Measurements from ENCODE around the gene CXXC5. TPM values are rescaled to one million over a fixed set of nuclear protein-coding genes. Genes with fewer than 3 reads are reported as not detected.

Gene CXXC5
- total RNA-seq, 1 experiment from 2014 or later = 101 TPM

DNA sequence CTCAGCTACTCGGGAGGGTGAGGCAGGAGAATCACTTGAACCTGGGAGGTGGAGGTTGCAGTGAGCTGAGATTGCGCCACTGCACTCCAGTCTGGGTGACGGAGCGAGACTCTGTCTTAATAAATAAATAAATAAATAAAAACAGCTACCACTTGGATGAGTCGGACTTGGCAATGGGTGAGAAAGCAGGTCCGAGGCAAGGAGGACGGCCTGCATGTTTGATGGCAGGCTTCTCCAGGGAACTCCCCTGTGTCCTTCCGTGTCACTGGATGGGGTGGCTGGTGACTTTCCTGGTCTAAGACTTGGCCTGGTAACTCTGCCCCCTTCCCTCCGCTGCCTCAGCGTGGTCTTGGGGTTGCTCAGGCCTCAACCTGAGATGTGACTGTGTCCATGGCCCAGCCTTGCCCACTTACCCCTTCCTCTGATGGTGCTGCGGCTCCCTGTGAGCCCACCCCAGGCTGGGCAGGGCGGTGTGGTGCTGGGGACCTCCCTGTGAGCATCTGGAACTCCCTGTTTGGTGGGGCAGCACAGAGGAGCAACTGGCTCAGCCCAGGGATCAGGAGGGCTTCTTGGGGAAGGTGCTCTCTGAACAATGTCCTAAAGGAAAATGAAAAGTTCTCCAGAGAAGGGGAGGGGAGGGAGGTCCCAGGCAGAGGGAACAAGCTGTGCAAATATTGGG, 85.0 kb downstream of the CXXC5 start:
- Histone ChIP-seq H3K4me3 (no peak overlapping the region), H3K4me1 (replicated peaks) (peaks cover 15% of the 10 kb centered on the region), H3K36me3 (no peaks in the 10 kb centered on the region), H3K27ac (no peak overlapping the region), H3K27me3 (replicated peaks) (no peaks in the 10 kb centered on the region), H3K9me3 (replicated peaks) (no peaks in the 10 kb centered on the region)
- DNase-seq (ENCODE audit: low read depth in 1 of 2, low spot score in 2 of 2) = no peak

Other genes starting within 250 kb of the CXXC5 start
- 4.0 and 8.5 TPM in 2 replicates for gene SPATA24, start 244.3 kb upstream of the CXXC5 start, total RNA-seq (2014; rRNA removed; shearing (Covaris generic))
- 4.7 and 12.1 TPM in 2 replicates for gene DNAJC18, start 208.8 kb upstream of the CXXC5 start, total RNA-seq (2014; rRNA removed; shearing (Covaris generic))
- 0.53 and 1.2 TPM in 2 replicates for gene ECSCR, start 185.6 kb upstream of the CXXC5 start, total RNA-seq (2014; rRNA removed; shearing (Covaris generic))
- gene SMIM33, start 177.3 kb upstream of the CXXC5 start, total RNA-seq (2014; rRNA removed; shearing (Covaris generic)) = not detected in 2 replicates
- 46.6 and 49.2 TPM in 2 replicates for gene STING1, start 165.6 kb upstream of the CXXC5 start, total RNA-seq (2014; rRNA removed; shearing (Covaris generic))
- 136 and 159 TPM in 2 replicates for gene UBE2D2, start 87.0 kb upstream of the CXXC5 start, total RNA-seq (2014; rRNA removed; shearing (Covaris generic))
- 0.03 and 0.28 TPM in 2 replicates for gene PSD2, start 147.5 kb downstream of the CXXC5 start, total RNA-seq (2014; rRNA removed; shearing (Covaris generic))